HG02623 (cell line): ENCODE results near the gene STAG1.
"Not testable (repeated sequence)": the region's sequence is repeated elsewhere in the genome, so short reads cannot be mapped to it uniquely, and the experiment has no call there.

Source experiments
- ATAC-seq: cut with Tn5 transposase; IDR thresholded peaks from one replicate; pipeline ENCODE4 v1.9.1; 2021; ENCODE audit warnings: moderate library complexity; ENCODE audit not compliant: unreplicated experiment

STAG1 gene

GRCh38 chr3:136516095-136516494 lies 236.1 kb downstream of the STAG1 start:
- no peak for ATAC-seq

- ATAC-seq, result not testable (repeated sequence)
These were observed 237.6 kb downstream of the STAG1 start for GRCh38 chr3:136514533-136514932.

- no peak for ATAC-seq
These were observed 238.8 kb downstream of the STAG1 start for GRCh38 chr3:136513367-136513766.

DNA sequence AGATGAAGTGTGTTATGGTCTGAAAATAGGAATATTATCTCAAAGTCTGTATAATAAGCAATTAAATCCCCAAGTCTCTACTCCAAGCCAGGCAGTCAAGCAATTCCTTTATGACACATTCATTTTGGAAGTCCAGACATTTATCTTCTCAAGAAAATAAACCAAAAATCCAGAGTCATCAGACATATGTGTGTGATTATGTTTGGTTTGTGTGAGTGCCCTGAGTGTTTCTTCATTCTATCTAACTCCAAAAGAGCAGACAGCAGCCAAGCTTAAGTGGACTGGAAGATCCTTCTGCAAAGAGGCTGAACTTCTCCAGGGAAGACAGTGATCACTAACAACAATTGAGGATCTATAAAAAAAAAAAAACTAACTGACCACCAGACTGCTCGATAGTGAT lies 239.8 kb downstream of the STAG1 start:
- ATAC-seq, result no peak

GRCh38 chr3:136505676-136506075 lies 246.5 kb downstream of the STAG1 start:
- no peak for ATAC-seq

DNA sequence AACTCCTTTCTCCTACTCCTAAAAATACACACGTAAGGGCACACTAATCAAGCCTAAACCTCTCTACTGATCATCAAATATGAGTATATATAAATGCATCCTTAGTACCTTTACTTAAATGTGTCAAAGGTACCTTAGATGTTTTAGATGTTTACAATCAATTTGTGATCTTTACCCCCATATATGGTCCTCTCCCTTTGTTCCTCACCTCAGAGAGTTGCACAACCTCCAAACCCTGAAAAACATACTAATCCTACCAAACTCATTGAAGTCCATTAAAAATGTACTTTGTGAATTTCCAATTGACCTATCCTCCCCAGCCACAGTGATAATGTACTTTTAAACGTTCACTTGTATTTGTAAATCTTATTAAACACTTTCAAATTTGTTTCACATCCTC lies 249.1 kb downstream of the STAG1 start:
- ATAC-seq, result no peak

DNA sequence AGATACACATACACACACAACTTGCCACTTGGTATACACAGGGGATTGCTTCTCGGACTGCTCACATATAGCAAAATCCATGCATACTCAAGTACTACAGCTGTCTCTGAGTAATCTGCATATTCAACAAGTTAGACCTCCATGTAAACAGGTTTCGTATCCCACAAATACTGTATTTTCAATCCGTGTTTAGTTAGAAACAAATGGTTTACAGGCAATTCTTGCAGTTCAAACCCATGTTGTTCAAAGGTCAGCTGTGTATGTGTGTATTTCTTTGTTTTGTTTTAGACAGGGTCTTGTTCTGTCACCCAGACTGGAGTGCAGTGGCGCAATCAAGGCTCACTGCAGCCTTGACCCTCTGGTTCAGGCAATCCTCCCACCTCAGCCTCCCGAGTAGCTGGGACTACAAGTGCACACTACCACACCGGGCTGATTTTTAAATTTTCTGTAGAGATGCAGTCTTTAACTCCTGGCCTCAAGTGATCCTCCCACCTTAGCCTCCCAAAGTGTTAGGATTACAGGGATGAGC lies 253.2 kb downstream of the STAG1 start:
- no peak for ATAC-seq

DNA sequence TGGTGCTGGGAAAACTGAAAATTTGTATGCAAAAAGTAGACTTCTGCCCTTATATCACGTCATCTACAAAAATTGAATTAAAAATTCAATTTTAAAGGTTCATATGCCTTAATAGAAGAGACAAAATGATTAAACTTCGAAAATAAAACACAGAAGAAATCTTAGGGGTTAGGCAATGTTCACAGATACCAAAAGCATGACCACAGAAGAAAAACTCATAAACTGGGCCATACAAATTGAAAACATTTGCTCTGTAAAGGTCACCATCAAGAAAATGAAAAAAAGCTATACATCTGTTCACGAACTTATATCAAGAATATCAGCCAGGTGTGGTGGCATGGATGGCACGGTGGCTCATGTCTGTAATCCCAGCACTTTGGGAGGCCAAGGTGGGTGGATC lies 257.0 kb downstream of the STAG1 start:
- no peak for ATAC-seq

GRCh38 chr3:136490646-136491405 lies 261.4 kb downstream of the STAG1 start:
- no peak for ATAC-seq

DNA sequence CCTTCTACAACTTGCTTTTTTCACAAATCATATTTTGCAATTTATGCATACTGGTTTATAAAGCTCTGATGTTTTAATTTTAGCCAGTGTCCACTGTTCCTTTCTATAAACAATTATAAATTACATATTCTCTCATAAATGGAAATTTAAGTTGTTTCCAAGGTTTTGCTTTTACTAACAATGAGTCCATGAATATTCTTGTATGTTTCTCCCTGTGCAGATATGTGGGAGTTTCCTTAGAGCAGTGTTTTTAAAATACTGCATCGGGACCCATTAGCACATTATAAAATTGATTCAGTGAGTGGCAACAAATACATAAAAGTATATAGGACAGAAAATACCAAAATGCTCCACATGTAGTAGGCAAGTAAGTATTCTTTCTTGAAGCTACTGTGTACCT lies 266.4 kb downstream of the STAG1 start:
- no peak for ATAC-seq

DNA sequence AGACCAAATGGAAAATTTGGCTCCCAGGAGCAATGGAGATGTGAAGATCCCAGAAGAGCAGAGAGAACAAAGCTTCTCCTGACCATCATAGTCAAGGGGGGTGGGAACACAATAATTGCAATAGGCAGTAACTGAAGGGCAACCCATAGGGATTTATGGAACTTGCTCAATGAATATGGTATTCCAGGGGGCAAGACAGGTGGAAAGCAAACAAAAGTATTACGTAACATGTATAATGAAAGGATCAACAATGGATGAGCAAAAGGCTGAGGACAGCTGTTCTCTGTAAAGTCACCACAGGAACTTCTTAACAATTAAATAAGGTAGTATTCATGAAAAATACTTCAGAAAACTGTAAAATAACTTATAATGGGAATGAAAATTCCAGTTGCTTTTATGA lies 275.9 kb downstream of the STAG1 start:
- ATAC-seq, result no peak

DNA sequence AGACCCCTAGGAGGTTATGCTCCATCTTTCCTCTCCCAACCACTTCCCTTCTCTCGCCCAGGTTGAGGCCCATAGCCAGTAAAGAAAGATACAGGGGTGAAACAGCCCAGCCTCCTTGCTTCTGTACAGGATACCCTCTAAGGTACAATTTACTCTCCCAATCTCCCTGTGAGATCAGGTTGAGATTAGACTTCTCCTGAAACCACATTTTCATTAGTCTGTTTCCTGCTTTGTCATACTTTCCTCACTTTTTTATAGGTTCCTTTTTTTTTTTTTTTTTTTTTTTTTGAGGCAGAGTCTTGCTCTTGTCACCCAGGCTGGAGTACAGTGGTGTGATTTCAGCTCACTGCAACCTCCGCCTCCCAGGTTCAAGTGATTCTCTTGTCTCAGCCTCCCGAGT lies 277.3 kb downstream of the STAG1 start:
- ATAC-seq, result not testable (repeated sequence)

DNA sequence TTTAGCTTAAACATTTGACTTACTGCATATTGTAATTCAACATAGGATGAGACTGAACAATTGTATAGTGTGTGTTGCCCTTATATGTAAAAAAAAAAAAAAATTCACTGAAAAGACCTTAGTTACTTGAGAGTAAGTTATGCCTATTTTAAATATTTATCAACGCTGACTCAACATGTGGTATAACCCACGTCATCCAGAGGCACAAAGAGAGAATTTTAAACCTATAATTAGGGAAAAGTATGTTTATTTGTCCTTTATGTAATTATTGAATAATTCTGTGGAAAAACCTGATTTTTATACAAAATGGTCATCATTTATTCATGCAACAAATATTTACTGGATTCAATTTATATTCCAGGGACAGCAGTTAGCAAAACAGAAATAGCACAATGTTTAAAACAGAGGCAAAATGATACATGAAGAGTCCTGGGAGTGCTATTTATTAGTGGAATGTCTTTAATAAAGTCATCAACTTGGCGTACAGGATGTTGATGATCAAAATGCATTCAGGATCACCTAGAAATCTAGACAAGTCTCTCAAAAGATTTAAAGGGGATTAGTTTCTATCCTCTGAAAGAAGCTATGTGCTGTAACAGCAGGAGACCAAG lies 278.4 kb downstream of the STAG1 start:
- no peak for ATAC-seq

DNA sequence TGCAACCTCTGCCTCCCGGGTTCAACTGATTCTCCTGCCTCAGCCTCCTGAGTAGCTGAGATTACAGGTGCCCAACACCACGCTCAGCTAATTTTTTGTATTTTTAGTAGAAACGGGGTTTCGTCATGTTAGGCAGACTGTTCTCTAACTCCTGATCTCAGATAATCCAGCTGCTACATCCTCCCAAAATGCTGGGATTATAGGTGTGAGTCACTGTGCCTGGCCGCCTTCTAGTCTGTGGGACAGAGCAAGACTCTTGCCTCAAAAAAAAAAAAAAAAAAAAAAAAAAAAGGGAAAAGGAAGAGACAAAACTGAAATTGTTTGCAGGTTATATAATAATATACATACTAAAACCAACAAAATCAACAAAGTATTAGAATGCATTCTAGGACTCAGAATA lies 286.9 kb downstream of the STAG1 start:
- no peak for ATAC-seq

- no peak for ATAC-seq
These were observed 287.7 kb downstream of the STAG1 start for GRCh38 chr3:136464502-136464901.

- no peak for ATAC-seq
These were observed 289.0 kb downstream of the STAG1 start for GRCh38 chr3:136463170-136463569.

GRCh38 chr3:136457793-136458192 lies 294.4 kb downstream of the STAG1 start:
- ATAC-seq, result no peak

- no peak for ATAC-seq
These were observed 296.0 kb downstream of the STAG1 start for GRCh38 chr3:136456196-136456595.

DNA sequence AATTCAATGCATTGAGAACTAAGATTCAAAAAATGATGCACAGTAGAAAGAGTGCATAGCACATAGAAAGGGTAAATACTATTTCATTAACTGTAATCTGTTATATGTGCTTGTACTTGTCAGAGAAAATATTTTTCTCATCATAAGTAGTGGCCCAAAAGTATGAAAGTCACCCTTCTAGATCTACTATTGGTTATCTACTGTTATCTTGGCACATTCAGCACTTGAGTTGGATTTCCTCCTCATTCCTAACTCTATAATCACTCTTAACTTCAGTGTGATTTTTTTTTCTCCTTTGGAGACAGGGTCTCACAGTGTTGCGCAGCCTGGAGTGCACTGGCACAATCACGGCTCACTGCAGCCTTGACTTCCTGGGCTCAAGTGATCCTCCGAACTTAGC lies 307.6 kb downstream of the STAG1 start:
- ATAC-seq, result no peak

DNA sequence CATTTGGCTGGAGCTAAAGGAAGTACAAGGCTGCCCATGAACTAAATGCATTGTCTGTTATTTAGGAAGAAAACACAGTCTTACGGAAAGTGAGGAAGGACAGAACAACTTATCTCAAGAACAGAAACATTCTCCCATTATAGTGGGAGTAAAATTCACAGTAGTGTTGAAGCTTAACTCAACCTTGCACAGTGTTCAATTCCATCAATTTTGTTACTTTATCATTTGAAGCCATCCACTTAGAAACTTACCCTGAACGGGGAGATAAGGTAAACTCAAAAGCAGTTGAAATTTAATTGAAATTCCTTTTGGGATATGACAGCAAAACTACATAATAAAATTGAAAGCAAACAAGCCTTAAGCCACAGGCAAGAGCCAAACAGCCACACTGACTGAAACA lies 315.1 kb downstream of the STAG1 start:
- no peak for ATAC-seq

DNA sequence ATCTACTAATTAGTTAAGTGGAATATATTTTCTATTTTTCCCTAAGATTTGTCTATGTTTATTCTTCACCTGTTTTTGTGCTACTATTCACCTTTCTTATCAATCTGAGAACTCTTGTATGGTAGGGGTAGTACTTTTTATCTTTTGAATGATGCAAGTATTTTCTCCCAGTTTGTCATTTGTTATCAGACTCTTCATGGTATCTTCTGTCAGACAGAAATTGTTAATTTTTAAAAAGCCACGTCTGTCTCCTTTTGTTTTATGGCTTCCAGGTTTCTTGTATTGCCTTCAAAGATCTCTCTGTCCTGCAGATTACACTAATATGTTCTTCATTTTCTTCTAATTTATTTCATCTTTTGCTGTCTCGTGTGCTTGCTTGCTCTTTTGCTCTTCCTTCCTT lies 317.7 kb downstream of the STAG1 start:
- no peak for ATAC-seq

DNA sequence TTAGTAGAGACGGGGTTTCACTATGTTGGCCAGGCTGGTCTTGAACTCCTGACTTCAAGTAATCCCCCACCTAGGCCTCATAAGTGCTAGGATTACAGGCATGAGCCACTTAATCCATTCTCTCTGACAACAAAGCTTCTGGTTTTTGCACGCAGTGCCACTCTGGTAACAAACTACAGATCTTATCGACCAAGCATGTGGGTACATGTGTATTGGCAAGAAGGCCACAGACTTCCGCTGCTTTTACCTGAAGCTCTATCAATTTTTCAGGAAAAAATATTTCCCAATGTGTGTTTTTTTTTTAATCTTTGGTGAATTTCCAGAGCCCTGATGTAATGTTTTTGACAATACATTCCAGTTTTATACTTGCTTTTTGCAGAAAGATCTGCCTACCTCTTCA lies 319.5 kb downstream of the STAG1 start:
- no peak for ATAC-seq

DNA sequence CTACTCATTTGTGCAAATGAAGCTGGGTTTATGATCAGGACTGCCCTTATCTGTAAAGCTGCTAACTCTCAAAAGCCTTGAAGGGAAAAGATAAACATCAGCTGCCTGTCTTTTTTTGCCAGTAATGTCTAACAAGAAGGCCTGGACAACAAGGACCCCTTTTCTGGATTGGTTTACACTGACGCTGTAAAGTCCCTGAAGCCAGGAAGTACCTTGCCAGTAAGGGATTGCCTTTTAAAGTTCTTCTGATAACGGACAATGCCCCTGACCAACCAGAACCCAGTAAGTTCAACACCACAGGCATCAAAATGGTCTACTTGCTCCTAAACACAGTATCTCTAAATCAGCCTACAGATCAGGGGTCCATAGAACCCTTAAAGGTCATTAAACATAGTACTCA lies 324.0 kb downstream of the STAG1 start:
- ATAC-seq, result no peak
